SW 1271 (cell line): Measurements from ENCODE around the gene NRIP2.

ENCODE experiments used
- DNase-seq, 2 experiments: peaks; one replicate each; lab custom pipeline; 2025; lab: John Stamatoyannopoulos, UW

NRIP2 gene

DNA sequence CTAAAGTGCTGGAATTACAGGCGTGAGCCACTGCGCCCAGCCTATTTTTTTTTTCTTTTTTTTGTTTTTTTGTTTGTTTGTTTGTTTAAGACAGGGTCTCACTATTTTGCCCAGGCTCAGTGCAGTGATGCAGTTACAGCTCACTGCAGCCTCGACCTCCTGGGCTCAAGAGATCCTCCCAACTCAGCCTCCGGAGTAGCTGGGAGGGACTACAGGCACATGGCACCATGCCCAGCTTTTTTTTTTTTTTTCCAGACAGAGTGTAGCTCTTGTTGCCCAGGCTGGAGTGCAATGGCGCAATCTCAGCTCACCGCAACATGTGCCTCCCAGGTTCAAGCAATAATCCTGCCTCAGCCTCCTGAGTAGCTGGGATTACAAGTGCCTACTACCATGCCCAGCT lies 28.1 kb downstream of the NRIP2 start:
- DNase-seq = no peak

GRCh38 chr12:2805143-2805520 lies 29.7 kb downstream of the NRIP2 start:
- no peak for DNase-seq

- no peak for DNase-seq
Measured at GRCh38 chr12:2804393-2805142, 30.3 kb downstream of the NRIP2 start.

- no peak for DNase-seq
Measured at GRCh38 chr12:2803635-2804392, 31.0 kb downstream of the NRIP2 start.

DNA sequence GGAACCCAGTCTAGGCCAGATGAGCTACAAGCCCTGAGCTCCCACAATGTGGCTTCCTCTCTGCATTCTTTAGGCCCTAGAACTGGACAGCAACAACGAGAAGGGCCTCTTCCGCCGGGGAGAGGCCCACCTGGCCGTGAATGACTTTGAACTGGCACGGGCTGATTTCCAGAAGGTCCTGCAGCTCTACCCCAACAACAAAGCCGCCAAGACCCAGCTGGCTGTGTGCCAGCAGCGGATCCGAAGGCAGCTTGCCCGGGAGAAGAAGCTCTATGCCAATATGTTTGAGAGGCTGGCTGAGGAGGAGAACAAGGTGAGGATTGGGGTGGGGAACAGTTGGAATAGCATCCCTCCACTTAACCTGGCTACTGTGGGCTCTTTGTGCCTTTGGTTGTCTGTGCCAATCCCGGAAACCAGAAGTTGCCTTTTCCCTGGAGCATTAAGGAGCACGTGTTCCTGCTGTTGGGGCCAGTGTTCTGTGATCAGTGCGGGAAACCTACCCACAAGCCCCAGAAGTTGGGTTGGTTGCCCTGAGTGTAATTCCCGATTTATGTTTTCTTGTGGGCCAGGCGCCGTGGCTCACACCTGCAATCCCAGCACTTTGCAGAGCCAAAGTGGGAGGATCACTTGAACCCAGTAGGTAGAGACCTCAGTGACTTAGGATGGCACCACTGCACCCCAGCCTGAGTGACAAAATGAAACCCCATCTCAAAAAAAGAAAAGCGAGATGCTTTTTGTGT lies 33.6 kb downstream of the NRIP2 start:
- no peak for DNase-seq

DNA sequence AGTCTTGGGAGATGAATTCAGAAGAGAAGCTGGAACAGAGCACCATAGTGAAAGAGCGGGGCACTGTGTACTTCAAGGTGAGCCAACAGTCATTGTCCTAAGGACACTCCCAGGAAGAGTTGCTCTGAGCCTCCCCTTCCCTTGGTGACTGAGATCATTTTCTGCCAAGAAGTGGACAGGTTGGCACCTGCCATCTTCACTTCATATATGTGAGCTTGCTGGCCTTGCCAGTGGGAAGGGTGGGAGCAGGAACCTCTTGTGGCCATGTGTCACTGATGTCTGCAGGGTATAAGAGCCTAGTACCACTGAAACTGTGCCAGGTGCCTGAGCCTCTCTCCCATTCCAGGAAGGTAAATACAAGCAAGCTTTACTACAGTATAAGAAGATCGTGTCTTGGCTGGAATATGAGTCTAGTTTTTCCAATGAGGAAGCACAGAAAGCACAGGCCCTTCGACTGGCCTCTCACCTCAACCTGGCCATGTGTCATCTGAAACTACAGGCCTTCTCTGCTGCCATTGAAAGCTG lies 34.7 kb downstream of the NRIP2 start:
- no peak for DNase-seq

- no peak for DNase-seq
Measured at GRCh38 chr12:2797721-2798418, 37.0 kb downstream of the NRIP2 start.

- DNase-seq = no peak
Measured at GRCh38 chr12:2796187-2796666, 38.6 kb downstream of the NRIP2 start.

DNA sequence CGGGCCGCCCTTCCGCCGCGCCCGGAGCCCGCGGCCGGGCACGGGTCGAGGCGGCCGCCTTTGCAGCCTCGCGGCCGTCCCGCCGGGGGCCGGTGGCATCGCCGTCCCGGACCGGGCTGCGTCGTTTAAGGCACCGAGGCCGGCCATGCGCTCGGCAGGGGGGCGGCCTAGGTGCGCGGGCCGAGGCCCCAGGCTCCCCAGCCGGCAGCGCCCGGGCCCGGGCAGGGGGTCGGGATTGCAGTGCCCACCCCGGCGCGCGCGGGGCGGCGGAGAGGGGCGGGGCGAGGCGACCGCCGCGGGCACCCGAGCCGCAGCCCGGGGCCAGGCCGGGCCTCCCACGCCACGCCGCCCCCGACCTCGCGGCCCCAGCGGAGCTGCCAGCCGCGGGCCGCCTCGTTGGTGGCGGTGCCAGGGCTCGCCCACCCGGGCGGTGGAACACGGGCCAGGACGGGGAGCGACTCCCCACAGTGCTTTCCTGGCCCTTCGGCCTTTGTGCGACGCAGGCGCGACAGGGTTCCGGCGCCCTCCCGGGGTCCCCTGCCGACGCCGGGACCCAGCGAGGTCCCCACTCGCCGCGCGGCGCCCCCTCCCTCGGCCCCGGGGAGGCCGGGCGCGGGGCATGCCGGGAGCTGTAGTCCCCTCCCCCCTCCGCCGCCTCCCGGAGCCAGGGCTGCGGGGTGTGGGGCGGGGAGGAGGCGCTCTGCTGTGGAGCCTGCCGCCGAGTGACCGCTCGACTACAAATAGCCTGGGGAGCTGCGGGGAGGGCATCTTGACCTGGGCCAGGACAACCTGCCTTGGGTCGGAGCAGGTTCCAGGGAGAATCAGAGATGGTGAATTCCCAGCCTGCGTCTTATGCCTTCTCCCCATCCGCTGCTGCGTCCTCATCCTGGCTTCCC lies 39.3 kb downstream of the NRIP2 start:
- DNase-seq = peak in 1 of 2 experiments; percentile 53

GRCh38 chr12:2794736-2795289 lies 40.0 kb downstream of the NRIP2 start, which contains the start of gene FKBP4:
Gene FKBP4, plus strand, starts transcription at chr12:2794970. Its CDS starts 170 bp downstream, at chr12:2795140.
- peak; percentile 61 to 86 for DNase-seq

DNA sequence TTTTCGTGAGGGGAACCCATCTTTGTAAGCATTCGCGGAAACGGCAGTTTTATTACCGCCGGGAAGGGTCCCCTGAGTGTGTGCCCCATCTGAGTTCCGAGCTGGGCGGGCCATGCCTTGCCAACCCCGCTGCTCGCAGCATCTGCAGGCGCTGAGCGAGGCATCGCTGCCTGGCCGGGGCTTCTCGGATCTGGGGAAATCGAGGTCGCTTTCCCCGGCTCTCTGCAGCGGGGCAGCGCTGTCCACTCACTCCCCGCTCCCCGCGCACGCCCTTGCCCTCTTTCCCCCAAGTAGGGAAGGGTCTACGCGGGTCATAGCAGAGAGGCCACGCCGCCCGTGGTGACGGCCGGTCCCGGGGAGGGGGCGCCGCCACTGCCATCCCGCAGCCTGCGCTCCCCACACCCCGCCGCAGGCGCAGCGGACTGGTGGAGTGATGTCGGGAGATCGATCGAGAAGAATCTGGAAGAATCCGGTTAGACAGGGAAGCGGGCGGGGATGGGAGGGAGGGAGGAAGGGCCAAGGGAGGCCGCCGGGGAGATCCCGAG lies 40.6 kb downstream of the NRIP2 start:
- peak; percentile 61 to 73 for DNase-seq

DNA sequence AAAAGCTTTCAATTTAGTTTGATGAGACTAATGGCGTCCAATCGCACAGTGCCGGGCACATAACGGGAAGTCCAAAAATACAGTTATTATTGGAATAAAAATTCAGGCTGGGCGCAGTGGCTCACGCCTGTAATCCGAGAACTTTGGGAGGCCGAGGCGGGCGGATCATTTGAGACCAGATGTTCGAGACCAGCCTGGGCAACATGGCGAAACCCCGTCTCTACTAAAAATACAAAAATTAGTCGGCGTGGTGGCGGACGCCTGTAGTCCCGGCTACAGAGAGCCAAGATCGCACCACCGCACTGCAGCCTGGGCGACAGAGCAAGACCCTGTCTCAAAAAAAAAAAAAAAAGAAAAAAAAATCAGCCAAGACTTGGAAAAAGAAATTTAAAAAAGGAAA lies 41.3 kb downstream of the NRIP2 start:
- no peak for DNase-seq

- DNase-seq = no peak
Measured at GRCh38 chr12:2792671-2793500, 41.9 kb downstream of the NRIP2 start.

GRCh38 chr12:2791089-2791488 lies 43.7 kb downstream of the NRIP2 start:
- DNase-seq = no peak

DNA sequence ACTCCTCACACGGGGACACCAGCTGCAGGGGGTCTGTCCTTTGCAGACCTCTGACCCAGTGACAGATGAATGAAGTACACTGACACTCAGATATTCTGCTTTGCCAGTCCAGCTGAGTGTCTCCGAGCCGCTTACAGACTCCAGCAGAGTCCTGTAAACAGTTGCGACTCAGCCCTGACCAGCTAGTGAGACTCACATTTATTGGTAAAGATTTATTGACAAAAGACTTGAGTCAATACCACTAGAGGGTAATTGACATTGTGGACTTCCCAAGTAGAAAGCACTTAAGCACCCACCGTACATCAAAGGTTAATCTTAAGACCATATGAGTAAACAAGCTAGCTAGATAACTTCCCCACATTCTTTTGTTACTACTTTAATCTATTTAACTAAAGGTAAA lies 49.8 kb downstream of the NRIP2 start:
- no peak for DNase-seq

GRCh38 chr12:2783936-2784600 lies 50.8 kb downstream of the NRIP2 start:
- peak in 1 of 2 experiments; percentile 58 for DNase-seq

- DNase-seq = no peak
Measured at GRCh38 chr12:2779281-2779680, 55.6 kb downstream of the NRIP2 start.

DNA sequence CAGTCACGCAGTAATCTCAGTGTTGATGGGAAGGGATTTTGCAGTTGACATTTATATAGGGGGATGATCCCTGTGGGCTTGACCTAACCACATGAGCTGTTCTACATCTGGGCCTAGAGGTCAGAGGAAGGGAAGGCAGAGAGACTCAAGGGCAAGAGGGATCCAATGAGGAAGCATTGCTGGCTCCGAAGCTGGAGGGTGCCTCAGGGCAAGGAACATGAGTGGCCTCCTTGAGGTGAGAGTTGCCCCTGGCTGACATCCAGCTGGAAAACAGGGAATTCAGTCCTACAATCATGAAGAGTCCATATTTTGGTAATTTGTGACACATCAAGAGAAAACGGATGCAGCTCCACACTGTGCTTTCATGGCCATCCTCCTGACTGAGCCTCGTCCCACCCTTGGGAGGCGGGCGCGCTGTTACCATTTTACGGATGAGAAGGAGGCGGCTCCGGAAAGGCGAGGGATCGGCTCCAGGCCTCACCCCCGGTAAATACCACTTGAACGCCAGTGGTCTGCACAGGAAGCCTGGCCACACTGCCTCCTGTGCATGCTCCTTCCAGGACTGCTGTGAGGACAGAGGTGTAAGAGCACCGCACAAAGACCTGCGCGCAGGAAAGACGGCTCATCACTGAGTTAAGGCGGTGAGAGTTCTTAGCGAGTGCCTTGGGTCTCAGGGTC lies 58.6 kb downstream of the NRIP2 start:
- DNase-seq = no peak
